ENCODE results near the gene HIVEP1. TPM values are rescaled to one million over a fixed set of nuclear protein-coding genes. Genes with fewer than 3 reads are reported as not detected.

HIVEP1 gene
- total RNA-seq, 1 donor from 2014 or later: 21.5 TPM

- no peak overlapping the region for H3K27ac Mint-ChIP-seq (ENCODE audit: unreplicated experiment)
- no peak for DNase-seq (ENCODE audit: low read depth, low spot score)
- TF ChIP-seq CTCF (conservative IDR thresholded peaks at IDR 0.05): no peak
- no peaks in the 10 kb centered on the region for H3K4me1 Mint-ChIP-seq
- no peak overlapping the region for H3K4me3 Mint-ChIP-seq
- H3K36me3 Mint-ChIP-seq (ENCODE audit: low read depth): peaks cover 14% of the 10 kb centered on the region
- no peaks in the 10 kb centered on the region for H3K27me3 Mint-ChIP-seq (ENCODE audit: low read depth)
- H3K9me3 Mint-ChIP-seq: no peaks in the 10 kb centered on the region
Observed at GRCh38 chr6:12132351-12133222, 120.5 kb downstream of the HIVEP1 start.

DNA sequence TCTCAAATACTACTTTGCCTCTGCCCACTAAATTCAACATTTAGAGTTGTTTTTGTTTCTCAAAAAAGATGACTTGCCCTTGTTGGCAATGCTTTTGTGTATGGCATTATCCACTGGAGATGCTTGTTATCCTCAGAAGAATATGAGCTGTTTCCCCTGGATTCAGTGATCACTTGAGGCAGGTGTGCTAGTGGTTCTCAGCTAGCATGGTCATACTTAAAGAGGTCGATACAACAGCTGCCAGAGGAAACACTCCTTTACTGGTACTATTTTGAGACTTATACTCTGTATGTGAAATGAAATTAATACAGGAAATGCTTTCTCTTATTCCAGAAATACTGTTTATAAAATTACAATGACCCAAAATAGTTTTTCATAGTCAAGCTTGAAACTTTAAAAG lies 122.5 kb downstream of the HIVEP1 start:
- Mint-ChIP-seq H3K4me3 (no peak overlapping the region), H3K4me1 (peaks cover 5% of the 10 kb centered on the region), H3K27ac (ENCODE audit: unreplicated experiment) (no peak overlapping the region), H3K36me3 (ENCODE audit: low read depth) (peaks cover 25% of the 10 kb centered on the region), H3K9me3 (peaks cover 7% of the 10 kb centered on the region), H3K27me3 (ENCODE audit: low read depth) (no peaks in the 10 kb centered on the region)
- TF ChIP-seq CTCF (conservative IDR thresholded peaks at IDR 0.05): no peak
- no peak for DNase-seq (ENCODE audit: low read depth, low spot score)

GRCh38 chr6:12134991-12135390 lies 122.9 kb downstream of the HIVEP1 start:
- Mint-ChIP-seq H3K4me1 (peaks cover 5% of the 10 kb centered on the region), H3K36me3 (ENCODE audit: low read depth) (peaks cover 29% of the 10 kb centered on the region), H3K4me3 (no peak overlapping the region), H3K27ac (ENCODE audit: unreplicated experiment) (no peak overlapping the region), H3K9me3 (peaks cover 7% of the 10 kb centered on the region), H3K27me3 (ENCODE audit: low read depth) (no peaks in the 10 kb centered on the region)
- TF ChIP-seq CTCF (conservative IDR thresholded peaks at IDR 0.05): no peak
- DNase-seq (ENCODE audit: low read depth, low spot score): no peak

DNA sequence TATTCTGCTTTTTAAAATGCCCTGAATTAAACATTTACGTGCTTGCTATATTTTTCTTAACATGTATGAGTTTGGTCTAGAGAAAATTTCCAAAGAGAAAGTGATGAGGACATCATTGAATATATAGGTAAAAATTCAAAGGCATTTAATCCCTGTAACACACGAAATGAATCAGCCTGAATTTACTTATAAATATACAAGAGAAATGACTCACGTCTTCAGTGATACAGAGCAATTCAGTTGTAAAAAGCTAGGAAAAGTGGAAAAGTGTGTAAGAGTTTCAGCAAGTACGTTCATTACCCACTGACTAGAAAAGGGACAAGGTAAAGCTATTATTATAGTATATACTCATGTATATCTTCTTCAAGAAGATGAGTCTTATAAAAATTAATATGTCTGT lies 124.8 kb downstream of the HIVEP1 start:
- Mint-ChIP-seq H3K4me3 (no peak overlapping the region), H3K9me3 (peaks cover 13% of the 10 kb centered on the region), H3K27ac (ENCODE audit: unreplicated experiment) (no peak overlapping the region), H3K36me3 (ENCODE audit: low read depth) (peaks cover 42% of the 10 kb centered on the region), H3K4me1 (peaks cover 5% of the 10 kb centered on the region), H3K27me3 (ENCODE audit: low read depth) (no peaks in the 10 kb centered on the region)
- no peak for DNase-seq (ENCODE audit: low read depth, low spot score)
- TF ChIP-seq CTCF (conservative IDR thresholded peaks at IDR 0.05): no peak

GRCh38 chr6:12137480-12137879 lies 125.4 kb downstream of the HIVEP1 start:
- H3K4me3 Mint-ChIP-seq: no peak overlapping the region
- peaks cover 47% of the 10 kb centered on the region for H3K36me3 Mint-ChIP-seq (ENCODE audit: low read depth)
- H3K27me3 Mint-ChIP-seq (ENCODE audit: low read depth): no peaks in the 10 kb centered on the region

More at GRCh38 chr6:12137480-12137879, 125.4 kb downstream of the HIVEP1 start:
- Mint-ChIP-seq H3K27ac (ENCODE audit: unreplicated experiment) (no peak overlapping the region), H3K9me3 (peaks cover 17% of the 10 kb centered on the region), H3K4me1 (peaks cover 5% of the 10 kb centered on the region)
- no peak for TF ChIP-seq CTCF (conservative IDR thresholded peaks at IDR 0.05)
- DNase-seq (ENCODE audit: low read depth, low spot score): no peak

All from neural crest cell (in vitro differentiated cells).